HuH-7 (cell line): ENCODE measurements around the gene CELA3B.
"Not testable (repeated sequence)": the region's sequence is repeated elsewhere in the genome, so short reads cannot be mapped to it uniquely, and the experiment has no call there.

Source experiments
- DNase-seq: peaks from one replicate; pipeline ENCODE4 v3.0.0; 2011; ENCODE audit warnings: low spot score

CELA3B gene

DNA sequence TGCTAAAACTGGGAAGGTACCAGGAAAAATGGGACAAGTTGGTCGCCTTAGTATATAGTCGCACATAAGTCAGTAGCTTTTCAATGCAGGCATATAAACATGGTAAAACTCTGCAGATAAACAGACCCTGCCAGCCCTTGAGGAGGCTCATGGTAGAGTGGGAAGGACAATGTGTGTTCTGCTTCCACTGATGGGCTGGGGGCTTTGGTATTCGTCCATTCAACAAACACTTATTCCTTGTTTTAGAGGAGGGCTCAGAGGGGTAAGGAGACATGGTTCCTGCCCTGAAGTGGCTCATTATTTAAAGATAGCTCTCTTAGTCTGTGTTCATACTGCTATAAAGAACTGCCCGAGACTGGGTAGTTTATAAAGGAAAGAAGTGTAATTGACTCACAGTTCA is 35.9 kb downstream of the CELA3B start:
- DNase-seq = not testable (repeated sequence)

DNA sequence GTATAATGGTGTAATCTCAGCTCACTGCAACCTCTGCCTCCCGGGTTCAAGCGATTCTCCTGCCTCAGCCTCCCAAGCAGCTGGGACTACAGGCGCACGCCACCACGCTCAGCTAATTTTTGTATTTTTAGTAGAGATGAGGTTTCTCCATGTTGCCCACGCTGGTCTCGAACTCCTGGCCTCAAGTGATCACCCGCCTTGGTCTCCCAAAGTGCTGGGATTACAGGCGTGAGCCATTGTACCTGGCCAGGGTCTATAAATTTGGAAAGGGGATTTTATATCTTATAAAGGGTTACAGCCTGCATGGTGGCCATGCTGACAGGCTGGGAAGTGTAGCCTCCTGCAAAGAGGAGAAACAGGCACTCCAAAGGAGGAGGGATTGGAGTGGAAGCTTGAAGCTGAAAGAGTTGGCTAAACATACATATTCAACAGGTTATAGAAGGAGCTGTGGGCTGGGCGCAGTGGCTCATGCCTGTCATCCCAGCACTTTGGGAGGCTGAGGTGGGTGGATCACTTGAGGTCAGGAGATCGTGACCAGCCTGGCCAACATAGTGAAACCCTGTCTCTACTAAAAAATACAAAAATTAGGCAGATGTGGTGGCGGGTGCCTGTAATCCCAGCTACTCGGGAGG is 37.9 kb downstream of the CELA3B start:
- DNase-seq = not testable (repeated sequence)

DNA sequence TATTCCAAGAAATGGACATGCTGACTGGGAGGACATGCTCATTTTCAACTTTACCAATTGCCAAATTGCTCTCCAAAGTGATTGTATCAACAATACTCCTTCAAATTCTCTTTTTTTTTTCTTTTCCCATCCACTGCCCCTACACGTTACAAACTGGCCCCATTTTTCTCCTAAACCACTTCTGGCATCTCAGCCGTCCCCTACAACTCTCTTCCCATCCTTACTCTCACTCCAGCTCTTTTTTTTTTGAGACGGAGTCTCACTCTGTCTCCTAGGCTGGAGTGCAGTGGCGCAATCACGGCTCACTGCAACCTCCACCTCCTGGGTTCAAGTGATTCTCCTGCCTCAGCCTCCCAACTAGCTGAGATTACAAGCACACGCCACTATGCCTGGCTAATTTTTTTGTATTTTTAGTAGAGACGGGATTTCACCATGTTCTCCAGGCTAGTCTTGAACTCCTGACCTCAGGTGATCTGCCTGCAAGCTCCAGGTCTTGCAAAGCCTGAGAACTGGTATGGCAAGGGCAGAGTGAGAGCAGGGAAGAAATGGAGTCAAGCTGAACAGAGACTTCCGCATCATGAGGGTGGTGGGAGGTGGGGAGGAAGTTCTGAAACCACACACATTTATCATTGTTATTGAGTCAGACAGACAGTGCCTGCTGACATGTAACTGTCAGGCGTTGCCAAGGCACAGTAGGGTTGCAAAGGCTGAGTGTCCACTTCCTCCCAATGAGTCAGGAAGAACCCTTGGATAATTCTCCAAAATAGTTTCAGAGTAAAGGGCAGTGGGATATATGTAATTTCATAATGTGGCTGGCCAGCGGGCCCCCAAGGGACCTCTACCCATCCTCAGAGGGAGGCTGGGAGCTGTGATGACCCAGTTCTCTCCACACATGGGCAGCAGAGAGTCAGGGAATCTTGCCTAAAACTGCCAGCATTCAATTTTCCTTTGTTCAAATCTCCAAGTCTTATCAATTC is 42.0 kb downstream of the CELA3B start:
- DNase-seq = no peak

DNA sequence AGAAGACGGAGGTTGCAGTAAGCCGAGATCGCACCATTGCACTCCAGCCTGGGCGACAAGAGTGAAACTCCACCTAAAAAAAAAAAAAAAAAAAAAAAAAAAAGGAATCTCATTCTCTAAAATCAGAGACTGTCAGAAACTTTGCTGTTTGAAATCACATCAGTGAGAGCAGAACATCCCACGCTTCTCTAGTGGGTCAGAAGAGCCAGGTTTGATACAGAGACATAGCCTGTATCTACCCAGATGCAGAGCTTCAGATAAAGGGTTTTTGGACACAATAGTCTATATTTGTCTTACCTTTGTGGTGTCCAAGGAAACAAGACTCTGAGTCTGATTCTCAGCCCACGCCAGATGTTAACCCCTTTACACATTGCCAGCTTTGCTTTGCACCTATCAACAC is 44.2 kb downstream of the CELA3B start:
- DNase-seq = no peak

DNA sequence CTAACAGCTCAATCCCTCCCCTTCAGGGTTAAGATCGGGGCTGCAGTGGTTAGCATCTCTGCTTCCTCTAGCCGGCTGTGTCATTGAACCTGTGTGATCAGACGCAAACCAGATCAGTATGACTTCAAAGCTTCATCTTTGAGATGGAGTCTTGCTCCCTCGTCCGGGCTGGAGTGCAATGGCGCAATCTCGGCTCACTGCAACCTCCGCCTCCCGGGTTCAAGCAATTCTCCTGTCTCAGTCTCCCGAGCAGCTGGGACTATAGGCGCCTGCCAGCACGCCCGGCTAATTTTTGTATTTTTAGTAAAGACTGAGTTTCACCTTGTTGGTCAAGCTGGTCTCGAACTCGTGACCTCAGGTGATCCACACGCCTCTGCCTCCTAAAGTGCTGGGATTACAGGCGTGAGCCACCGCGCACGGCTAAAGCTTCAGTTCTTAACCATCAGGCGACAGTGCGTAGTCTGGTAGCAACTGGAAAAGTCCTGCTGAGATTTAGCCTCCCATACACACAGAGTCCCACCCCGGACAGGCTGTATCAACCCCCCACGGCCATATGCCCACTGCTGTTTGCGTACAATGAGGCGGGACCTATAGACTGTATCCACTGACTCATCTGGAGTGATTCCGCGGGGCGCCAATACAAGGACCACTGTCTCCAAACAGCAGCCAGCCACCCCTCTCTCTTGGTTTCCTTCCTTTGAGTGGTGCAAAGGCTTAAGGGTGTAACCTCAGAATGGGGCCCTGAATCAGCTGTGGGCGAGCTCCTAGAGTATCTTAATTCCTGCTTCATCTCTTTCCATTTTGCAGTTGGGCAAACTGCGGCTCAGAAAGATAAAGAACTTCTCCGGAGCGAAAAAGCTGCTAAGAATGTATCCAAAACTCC is 47.9 kb downstream of the CELA3B start:
- peak; percentile 33 for DNase-seq

DNA sequence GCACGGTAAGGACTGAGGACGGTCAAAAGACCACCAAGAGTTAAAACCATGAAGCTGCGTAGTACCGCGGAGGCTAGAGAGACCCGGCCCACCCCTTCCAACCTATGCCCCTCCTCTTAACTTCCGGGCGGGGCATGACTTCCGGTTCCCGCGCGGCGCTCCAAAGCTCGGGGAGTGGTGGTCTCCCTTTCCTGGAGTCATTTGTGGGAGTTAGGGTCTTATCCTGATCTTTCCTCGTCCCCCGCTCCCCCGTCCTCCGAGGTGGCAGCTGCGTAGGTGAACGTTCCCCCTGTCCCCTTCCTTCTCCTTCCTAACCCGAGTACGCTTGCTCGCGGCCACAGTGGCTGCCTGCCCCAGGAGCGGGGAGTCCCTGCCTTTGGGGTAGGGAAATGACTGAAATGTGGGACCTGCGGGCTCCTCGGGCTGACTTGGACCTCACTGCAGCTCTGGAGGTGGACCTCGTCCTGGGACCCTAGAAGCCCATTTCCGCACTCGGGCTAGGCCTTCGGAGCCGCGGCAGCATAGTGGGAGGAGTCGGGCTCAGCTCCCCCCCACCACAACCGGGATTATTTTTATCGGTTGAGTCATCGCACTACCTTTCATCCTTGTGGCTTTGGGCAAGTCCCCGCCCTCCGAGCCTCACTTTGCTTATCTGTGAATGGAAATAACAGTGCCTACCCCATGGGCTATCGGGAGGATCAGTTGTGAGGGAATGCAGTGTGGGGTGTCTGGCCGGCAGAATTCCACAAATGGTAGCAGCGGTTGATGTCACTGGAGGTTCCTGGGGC is 48.7 kb downstream of the CELA3B start:
- DNase-seq = peak; percentile 63

DNA sequence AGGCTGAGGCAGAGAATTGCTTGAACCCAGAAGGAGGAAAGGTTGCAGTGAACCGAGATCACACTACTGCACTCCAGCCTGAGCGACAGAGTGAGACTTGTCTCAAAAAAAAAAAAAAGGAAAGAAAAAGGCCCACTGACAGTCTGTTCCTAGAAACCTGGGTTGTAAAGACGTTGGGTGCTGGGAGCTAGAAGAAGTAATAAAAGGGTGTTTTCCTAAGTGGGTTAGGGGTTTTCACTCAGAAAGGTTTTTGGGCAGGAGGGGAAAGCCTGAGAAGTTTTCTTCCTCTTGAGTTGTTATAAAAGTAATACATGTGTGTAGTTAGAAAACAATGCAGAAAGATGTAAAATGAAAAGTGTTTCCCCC is 50.1 kb downstream of the CELA3B start:
- no peak for DNase-seq

DNA sequence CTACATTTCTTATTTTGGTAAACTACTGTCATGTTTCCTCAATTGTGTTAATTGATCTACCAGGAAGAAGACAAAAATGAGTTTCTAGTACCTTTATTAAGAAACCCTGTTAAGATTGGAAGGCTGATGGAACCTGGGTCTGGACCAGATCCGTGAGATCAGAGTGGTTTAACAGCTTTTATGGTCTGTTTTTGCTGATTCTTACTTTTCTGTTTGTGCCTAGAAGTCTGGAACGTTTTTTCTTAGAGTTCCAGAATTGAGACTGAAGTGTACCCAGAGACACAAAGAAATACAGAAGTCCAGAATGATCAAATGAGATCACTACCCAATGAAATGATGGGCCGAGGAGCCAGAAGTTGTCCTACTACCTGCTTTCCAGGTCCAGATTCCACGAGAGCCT is 53.2 kb downstream of the CELA3B start:
- DNase-seq = no peak

DNA sequence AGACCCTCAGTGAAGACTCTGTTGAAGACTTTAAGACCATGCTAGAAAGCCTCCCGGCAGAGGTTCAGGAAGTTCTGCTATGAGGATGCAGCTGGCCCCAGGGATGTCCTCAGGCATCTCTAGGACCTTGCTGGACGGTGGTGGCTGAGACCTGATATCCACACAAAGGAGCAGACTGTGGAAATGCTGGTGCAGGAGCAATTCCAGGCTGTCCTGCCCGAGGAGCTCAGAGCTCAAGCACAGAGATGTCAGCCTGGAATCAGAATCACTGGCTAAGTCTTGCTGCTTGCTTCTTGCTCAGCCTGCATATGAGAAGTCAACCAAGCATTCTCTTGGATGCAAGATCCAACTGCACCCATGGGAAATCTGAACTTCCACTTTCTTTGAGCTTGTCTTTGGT is 53.7 kb downstream of the CELA3B start:
- DNase-seq = no peak

DNA sequence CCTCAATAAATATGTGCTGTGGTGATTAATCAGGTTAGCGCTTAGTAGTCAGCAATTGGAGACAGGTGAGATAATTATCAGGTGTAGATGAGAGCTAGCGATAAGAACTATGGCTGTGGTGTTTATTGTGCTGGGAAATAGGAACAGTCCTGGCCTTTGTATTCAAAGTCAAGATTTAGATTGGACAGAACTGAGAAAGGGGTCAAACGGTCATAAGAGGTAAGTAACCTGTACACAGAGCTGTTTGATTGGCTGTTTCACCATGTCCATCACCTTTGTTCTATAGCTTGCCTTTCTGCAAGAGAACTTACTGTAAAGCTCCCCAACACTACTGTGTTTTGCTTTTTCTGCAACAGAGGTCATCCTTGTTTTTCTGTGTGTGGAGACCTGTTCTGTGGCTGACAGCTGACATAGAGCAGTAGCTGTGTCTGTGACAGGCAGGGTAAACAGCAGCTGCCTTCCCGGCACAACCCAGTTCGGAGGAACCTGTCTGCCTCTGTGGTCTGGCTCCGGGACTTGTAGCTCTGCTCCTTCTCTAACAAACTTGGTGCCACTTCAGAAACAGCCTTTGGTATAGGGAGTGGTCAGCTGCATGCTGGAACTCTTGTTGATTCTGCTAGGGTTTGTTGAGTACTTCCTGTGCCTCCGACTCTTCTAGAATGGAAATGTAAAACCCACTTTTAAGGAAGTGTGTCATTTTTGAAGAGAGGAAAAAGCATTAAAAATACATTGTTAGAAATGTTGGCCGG is 54.6 kb downstream of the CELA3B start:
- DNase-seq = no peak

DNA sequence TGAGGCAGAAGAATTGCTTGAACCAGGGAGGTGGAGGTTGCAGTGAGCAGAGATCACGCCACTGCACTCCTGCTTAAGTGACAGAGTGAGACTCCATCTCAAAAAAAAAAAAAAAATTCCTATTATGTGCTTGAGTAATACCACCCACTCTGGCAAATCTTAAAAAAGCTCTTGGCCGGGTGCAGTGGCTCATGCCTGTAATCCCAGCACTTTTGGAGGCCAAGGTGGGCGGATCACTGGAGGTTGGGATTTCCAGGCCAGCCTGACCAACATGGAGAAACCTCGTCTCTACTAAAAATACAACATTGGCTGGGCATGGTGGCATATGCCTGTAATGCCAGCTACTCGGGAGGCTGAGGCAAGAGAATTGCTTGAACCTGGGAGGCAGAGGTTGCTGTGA is 58.0 kb downstream of the CELA3B start:
- not testable (repeated sequence) for DNase-seq

DNA sequence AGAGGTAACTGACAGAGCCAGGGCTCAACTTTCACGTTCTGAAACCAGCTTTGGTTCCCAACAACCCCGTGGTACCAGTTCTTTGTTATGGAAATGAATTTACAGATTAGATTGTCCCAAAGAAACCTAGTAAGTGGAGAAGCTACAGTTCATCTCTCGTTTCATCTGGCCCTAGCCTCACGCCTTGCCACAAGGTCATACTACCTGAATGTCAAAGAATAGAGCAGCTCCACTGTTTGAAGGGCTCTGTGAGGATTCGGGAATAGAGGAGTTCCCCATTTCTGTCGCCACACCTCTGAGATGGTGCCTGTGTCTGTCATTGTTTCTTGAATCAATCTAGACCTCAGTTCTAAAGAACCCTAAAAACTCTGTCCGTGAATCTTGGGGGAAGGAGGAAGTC is 60.7 kb downstream of the CELA3B start:
- no peak for DNase-seq

DNA sequence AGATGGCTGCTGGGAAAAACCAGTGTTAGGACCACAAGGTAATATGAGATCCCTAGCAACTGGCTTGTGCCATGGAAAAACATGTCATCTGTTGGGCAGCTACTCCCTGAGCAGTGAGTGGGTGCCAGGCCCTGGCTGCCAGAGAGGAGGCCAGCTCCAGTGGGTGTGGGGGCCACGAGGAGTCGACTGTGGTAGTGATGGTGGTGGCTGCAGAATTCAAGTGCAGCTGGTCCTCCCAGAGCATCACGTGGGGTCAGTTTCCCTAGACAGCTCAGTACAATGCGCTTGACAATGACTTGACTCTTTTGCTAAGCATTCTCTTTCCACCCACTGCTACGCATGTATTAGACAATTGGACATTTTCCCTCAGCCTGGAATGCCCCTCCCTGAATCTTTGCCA is 61.2 kb downstream of the CELA3B start:
- DNase-seq = no peak
